NCI-H1417 (cell line): Measurements from ENCODE around the gene RPS5.

Source experiments
- DNase-seq, 3 experiments: peaks; one replicate each; lab custom pipeline; 2025; lab: John Stamatoyannopoulos, UW

The RPS5 gene

DNA sequence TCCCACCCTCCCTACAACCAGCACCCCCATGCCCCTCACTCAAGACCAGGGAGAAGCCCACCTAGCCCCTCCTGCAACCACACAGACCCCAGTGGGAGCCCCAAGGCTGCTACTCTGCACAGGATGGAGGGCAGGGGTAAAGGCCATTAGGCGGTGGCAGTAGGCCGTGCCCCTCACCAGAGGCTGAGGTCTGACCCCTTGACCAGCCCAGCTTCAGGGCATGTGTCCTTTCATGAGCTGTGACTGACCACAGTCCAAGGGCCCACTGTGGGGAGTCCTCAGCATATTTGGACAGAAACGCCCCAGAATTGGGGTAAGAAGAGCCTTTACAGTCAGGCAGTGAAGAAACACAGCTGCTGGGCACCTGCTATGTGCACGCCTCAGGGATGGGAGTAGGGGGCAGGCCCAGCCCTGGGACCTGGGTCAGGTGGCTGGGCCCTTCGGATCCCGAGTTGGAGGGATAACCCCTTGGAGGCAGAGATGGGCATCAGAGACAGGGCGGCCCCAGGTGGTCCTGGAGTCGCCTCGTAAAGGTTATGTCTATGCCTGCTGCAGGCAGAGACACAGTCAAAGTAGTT, 1.7 kb upstream of the RPS5 start:
- no peak for DNase-seq

DNA sequence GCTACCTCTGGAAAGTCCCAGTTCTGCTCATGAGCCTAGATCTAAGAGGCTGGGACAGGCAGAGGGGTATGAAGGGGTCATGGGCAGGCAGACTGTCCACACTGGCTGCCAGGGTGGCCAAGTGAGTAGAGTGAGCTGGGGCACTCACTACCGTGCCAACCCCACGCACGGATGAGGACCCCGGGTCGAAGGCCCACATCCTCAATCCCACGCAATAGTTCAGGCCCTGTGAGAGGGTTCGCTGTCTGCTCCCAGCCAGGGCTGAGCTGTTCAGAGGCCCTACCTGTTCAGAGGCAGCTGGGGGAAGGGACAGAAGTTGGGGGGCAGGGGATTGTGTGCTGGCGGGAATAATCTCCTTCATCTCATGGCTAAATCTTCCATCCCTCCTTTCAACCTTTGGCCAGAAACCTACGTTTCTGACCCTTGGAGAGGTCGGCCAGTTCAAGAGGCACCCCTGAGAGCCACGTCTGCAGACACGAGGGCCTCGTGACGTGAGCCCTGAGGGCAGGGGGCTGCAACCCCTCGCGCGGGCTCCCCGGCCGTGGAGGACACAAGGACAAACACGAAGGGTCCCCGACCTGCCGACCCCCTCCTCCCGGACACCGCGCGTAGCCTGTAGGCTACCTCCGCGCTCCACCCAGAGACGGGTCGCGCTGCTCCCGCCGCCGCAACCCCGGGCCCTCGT, 1.0 kb upstream of the RPS5 start:
- DNase-seq = peak in 2 of 3 experiments; percentile 38 to 53

GRCh38 chr19:58387338-58388174, 487 bp downstream of the RPS5 start:
- no peak for DNase-seq

- no peak for DNase-seq
These were observed 1.1 kb downstream of the RPS5 start for GRCh38 chr19:58388175-58388526.

- peak in 1 of 3 experiments; percentile 29 for DNase-seq
These were observed 6.1 kb downstream of the RPS5 start for GRCh38 chr19:58392945-58393724.

GRCh38 chr19:58393725-58394033, 6.6 kb downstream of the RPS5 start:
- DNase-seq = no peak

- DNase-seq = no peak
These were observed 7.8 kb downstream of the RPS5 start for GRCh38 chr19:58394821-58395219.

DNA sequence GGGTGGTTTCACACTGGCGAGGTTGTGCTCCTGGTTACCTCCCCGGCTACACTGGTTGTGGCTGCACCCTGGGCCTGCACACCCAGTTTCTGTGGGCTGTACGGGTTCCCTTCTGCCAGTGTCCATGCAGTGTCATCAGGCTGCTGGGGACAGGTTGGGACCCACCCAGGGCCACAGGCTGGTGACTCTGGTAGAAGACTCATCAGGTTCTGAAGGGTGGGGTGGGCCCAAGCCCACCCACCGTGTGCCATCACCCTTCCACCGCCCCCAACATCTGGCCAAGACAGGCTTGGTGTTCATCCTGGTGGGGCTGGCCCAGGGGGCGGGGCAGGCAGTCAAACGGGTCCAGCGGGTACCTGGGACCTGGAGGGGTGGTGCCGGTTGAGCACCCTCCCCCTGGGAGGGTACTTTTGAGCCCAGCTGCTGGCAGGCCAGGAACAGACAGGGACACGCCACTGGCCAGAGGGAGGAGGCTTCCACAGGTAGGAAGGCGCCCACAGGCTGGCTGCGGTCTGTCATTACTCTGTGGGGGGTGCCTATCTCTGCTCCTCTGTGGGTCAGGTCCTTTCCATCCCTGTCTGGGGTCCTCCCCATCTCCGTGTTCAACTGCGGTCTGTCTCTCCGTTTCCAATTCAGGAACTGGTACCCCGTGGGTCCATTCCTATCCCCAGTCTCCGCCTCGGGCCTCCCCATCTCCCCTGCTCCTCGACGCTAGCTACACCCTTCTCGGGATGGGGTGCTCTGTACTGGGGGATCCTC, 8.3 kb downstream of the RPS5 start, which contains the start of gene RNF225:
RNF225 (plus strand) TSS at position 437 of the 759 bp plus-strand sequence. CDS start 434 bp downstream, outside the sequence.
- no peak for DNase-seq

DNA sequence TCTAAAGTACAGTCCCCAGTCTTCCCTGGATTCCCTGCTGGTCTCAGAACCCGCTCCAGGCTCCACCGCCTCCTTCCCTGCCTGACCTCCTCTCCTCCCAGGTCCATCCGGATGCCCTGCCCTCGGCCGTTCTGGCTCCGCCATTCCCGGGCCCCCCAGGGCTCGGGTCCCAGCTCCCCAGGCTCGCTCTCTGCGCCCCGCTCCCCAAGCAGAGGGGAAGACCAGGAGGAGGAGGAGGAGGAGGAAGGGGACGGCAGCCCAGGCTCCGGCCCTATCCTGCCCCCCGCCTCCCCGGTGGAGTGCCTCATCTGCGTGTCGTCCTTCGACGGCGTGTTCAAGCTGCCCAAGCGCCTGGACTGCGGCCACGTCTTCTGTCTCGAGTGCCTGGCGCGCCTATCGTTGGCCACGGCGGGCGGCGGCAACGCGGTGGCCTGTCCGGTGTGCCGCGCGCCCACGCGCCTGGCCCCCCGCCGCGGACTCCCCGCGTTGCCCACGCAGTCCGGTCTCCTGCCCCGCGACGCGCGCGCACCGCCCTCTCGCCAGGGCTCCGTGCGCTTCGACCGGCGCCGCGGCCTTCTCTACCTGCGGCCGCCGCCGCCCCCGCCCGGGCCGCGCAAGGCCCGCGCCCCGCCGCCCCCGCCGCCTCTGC, 9.0 kb downstream of the RPS5 start:
- no peak for DNase-seq

- DNase-seq = no peak
These were observed 9.8 kb downstream of the RPS5 start for GRCh38 chr19:58396691-58397532.

DNA sequence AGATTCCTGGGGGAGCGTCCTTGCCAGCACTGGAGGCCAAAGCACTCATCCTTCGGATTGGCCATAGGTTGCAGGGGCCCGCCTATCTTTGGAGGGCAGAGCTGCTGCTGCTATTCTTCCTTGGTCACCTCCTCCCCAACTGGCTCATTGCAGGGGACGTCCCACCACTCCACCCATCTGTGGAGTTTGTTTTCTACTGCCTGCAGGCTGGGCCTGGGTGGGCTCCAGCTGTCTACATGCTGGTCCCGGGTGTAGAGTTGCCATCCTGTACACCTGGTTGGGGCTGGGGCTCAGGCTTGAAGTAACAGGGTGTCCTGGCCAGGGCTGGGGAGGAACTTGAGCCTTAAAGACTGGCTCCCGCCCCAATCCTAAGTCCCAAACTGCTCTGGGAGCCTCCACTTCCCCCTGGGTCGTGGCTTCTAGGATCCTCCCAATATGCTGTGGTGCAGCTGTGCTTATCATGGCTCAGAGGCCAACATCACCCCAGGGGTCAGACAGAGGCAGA, 10.5 kb downstream of the RPS5 start:
- no peak for DNase-seq

DNA sequence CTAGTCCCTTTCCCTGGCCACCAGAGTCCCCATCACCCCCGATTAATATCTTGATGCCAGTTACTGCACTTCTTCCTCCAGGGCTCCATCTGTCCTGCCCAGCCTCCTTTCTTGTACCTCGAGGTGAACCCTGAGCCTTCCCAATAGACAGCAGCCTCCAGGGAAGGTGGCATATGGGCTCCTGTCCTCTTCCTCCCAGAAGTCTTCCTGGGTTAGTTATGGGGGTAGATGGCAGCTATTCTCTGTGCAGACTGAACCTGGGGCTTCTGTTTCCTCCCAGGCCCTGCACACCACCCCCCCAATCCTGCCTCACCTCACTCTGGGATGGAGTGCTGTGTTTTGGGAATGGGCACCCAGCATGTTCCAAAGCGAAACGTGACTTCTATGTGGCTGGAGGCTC, 11.0 kb downstream of the RPS5 start:
- no peak for DNase-seq

DNA sequence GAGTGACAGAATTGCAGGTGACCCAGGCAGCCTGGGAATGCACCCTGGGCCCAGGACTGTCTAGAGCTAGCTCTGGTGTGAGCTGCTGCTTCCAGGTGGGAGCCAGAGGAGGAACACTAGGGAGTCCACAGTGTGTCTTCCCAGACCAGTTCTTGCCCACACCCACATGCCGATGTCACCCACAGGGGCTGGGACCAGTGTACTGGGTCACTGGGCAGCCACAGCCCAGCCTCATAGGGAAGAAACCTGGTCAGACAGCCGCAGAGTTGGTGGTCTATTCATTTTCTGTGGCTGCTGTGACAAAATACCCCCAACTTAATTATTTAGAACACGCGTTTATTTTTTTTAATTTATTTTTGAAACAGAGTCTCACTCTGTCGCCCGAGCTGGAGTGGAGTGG, 11.5 kb downstream of the RPS5 start:
- DNase-seq = no peak

DNA sequence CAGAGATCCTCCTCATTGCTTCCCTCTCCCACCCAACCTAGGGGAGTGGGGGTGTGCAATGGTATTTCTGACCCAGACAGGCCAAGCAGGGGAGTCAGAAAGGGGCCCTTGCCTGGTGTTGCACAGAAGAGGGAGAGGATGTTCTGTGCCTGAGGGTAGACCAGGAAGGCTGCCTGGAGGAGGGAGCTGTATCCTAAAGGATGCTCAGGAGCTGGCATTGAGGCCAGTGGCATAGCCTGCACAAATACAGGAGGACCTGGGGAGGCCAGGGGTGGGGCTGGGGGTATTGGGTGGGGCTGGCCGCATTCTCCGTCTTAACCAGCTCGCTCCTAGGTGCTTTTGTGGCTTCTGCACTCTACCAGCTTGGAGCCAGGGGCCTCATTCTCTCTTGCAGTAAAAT, 12.8 kb downstream of the RPS5 start:
- no peak for DNase-seq

DNA sequence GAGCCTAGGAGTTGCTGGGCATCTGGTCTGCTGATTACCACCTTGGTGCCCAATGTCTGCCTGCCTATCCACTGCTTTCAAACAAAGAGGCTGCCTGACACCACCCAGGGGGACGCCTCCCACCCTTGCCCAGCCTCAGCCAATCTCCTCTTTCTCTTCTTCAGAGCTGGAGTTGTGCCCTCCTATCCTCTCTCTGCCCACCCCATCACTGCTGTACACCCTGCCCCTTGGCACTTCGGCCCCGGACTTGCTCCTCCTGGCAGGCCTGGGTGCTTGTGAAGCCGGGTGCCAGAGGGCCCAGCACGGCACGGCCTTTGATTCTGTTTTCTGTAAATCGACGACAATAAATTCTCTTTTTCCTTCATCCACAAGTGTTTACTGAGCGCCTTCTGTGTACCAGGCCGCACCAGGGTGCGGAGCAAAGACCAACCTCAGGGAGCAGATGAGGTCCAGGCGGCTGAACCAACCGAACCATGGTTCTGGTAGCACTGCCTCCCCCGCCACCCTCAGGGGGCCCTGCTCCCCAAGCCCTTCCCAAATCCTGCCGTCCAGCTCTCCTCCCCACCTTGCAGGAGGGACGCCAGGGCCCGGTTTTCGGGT, 13.3 kb downstream of the RPS5 start:
- peak in 2 of 3 experiments; percentile 69 to 83 for DNase-seq

DNA sequence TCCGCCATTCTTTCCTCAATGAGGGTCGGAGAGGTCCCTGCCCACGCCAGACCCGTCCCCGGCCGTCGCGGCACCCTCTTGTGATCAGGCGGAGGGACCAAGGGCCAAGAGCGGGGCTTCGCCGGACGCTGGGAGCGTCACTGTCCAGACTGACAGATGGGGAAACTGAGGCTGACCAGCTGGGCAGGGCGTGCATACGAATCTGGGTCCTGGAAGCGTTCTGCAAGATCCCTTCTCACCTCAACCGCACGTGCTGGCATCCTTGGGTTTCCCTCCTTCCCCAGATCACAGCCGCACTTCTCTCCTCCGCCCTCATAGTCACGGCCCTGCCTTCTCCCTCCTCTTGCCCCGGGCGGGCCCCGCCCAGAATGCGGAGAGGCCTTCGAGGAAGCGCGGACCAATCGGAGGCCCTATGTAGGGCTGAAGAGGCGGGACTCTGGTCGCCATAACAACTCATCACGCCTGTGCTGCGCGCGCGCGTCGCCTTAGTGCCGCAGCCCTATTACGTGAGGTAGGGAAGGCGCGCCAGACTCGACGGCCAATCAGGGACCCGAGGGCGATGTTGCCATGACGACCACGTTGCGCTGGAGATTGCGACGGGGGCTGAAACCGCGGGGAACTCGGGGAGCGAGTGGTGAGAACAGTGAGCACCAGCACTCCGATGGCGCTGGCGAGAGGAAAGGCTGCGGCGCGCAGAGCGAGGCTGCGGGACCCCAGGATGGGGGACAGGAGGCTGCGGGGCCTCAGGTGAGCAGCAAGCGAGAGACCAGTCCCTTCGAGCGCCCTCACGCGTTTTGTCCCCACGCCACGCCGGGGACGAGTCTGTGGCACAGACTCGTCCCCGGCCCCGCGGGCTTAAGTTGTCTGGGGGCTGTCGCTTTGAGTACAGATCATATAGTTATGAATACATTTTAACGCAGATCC, 14.1 kb downstream of the RPS5 start:
- peak; percentile 99 to 100 (median 99) for DNase-seq

- DNase-seq = no peak
These were observed 14.9 kb downstream of the RPS5 start for GRCh38 chr19:58401840-58402421.

GRCh38 chr19:58403920-58404478, 16.9 kb downstream of the RPS5 start:
- DNase-seq = peak in 1 of 3 experiments; percentile 35
